G401 (cell line): ENCODE data around the gene OR5M10. TPM values are rescaled to one million over a fixed set of nuclear protein-coding genes. Genes with fewer than 3 reads are reported as not detected.
"Not testable (repeated sequence)": the region's sequence is repeated elsewhere in the genome, so short reads cannot be mapped to it uniquely, and the experiment has no call there.

Source experiments
- DNase-seq: peaks from one replicate; pipeline ENCODE4 v3.0.0-alpha.2; 2015; ENCODE audit warnings: low spot score
- in situ Hi-C: cut with HindIII; loops from 2 replicates; pipeline ENCODE4 v1.10.0; 2016; ENCODE audit warnings: low sequenced_read_pairs, mixed read lengths
- total RNA-seq: library from RNA; depleted of rRNA; stranded (reverse); fragments of >200 nt; shearing (Covaris generic); gene quantifications from 2 replicates; pipeline ENCODE4 v1.2.3, GENCODE V29; 2014; rRNA removed

OR5M10 gene
- not detected in 2 replicates for total RNA-seq

- no peak for DNase-seq
- in situ Hi-C loops: no loop called here
Observed at GRCh38 chr11:56577621-56578020, at the start of gene OR5M10. TSS of gene OR5M10 (minus strand) at chr11:56577721. CDS start at chr11:56577721, 0 bp downstream.

DNA sequence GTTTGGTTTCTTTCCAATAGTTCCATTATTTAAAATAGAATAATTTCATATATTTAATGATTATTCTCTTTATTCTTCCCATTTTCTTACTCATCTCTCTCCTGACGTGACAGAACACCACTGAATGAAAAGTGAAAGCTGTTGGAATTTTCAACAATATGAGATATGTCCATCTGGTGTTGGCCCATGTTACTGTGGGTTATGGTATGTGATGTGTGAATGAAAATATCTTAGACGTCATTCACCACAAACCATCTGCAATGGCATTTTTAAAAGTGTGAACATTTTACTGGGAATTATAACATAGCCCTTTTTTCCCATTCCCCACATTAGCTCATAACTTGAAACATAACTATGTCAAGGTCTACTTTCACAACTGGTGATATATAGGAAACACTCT is 48.4 kb upstream of the OR5M10 start:
- DNase-seq: no peak
- in situ Hi-C loops: no loop called here

DNA sequence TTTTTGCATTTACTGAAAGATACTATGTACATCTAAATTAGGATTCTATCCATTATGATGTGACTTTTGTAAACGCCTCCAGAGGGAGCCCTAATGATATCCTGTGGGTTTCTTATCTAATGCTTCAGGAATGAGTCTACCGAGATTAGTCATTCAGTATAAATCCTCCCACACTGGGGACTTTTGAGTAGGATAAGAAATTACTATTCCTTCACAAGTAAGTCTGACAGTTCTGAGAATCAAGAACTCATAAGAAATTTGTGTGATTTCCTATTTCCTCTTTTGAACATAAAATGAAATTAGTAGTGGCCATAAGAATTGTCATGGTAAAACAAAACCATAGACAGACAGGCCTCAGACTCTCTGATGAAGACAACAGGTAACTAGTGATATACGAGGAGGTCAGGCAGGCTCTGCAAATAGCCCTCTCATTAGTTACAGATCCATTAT is 47.2 kb upstream of the OR5M10 start:
- in situ Hi-C loops: no loop called here
- DNase-seq: no peak

DNA sequence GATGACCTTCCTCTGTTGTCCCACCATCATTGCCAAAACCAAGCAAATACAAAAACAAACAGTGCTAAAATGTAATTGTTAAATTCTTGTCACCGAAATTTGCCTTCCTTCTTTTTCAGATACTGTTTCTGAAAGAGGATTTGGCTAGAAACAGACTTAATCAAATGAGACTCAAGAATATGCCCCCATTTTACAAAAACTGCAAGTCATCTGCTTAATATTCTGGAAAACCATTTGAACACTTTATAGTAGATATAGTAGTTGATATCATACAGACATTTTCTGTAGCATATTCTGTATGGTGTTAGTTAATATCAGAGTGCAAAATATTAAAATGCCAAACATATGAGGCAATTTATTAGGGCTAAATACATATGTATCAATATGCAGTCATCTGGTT is 33.7 kb upstream of the OR5M10 start:
- no peak for DNase-seq
- in situ Hi-C loops: no loop called here

GRCh38 chr11:56592088-56592717 is 14.7 kb upstream of the OR5M10 start:
- in situ Hi-C loops, DNase-seq: not testable (repeated sequence)

GRCh38 chr11:56558574-56558973 is 18.9 kb downstream of the OR5M10 start:
- in situ Hi-C loops: no loop called here
- DNase-seq: no peak

DNA sequence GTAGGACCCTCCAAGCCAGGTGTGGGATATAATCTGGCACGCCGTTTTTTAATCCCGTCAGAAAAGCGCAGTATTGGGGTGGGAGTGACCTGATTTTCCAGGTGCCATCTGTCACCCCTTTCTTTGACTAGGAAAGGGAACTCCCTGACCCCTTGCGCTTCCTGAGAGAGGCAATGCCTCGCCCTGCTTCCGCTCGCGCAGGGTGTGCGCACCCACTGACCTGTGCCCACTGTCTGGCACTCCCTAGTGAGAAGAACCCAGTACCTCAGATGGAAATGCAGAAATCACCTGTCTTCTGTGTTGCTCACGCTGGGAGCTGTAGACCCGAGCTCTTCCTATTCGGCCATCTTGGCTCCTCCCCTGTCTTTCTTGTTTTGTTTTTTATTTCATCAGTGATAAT is 22.8 kb downstream of the OR5M10 start:
- DNase-seq, in situ Hi-C loops: not testable (repeated sequence)

DNA sequence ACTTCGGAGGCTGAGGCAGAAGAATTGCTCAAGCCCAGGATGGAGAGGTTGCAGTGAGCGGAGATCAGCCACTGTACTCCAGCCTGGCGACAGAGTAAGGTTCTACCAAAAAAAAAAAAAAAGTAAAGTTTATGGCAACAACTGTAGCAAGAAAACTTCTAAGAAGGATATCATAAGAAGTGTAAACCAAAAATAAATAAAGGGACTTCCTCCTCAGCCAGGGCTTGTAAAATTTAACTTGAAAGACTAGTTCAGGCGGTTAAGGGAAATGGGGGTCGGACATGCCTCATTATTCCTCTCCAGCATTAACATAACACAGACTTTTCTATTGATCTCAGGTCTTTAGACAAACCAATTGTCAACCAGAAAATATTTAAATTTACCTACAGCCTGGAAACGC is 32.0 kb downstream of the OR5M10 start:
- in situ Hi-C loops: no loop called here
- no peak for DNase-seq

DNA sequence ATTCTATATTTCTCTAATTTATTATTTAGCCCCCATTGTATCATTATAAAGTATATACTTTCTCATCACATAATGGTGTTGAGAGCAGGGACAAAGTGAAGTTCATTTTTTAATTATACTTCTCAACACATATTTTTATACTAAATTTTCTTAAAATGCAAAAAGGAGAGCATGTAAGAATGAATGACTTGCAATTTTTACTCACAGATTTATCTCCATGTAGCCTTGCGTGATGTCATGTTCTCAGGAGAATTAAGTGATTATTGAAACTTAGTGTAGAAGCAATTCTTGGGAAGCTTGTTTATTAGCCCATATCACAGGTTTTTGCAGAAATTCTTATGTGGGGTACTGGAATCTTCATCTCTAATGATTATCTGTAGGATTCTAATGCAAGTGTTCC is 33.8 kb downstream of the OR5M10 start:
- in situ Hi-C loops: no loop called here
- no peak for DNase-seq

DNA sequence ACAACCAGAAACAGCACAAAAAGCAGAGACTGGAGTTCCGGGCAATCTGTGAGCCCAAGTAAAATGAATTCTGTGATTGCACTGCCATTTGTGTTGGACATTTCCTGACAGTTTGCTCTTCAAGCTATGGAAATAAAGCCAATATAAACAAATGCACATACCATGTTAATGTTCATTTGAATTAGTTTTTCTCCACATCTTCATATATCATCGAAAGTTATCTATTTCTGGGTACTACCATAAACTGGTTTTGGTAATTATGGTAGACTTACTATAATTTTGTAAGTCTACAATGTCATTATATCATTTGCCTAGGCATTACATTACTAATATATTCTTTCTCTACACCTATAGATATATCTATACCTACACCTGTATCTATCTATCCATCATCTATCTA is 34.4 kb downstream of the OR5M10 start, which contains the start of gene OR5M11:
Gene OR5M11 (minus strand): TSS at position 101 of the 400 bp plus-strand sequence. CDS start 0 bp downstream, at position 101.
- in situ Hi-C loops: no loop called here
- DNase-seq: no peak

DNA sequence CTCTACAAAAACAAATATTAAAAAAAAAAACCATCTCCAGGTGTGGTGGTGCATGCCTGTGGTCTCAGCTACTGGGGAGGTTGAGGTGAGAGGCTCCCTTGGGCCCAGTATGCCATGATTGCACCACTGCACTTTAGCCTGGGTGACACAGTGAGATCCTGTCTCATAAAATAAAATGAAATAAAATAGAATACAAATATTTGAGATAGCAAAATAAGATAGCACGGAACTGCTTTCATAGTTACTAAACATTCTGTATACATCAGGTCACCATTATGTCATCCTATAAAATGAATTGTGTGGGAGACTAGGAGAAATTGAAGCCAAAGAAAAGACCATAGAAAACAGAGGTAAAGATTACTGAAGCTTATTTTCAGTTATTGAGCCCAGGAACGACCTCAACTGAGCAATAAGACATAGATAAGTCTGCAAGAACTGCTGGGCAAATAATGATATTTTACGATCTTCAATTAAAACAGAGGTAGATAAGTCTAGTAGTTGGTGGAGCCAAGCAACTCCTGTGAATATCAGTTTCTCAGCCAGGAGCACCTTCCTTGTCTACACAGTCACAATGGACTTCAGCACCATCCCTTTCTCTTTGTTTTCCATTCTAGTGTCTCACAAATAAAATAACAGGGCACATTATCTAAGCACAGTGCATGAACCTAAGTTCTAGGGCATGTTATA is 44.3 kb downstream of the OR5M10 start:
- no peak for DNase-seq
- in situ Hi-C loops: no loop called here

- in situ Hi-C loops: no loop called here
- no peak for DNase-seq
Observed at GRCh38 chr11:56531856-56532255, 45.7 kb downstream of the OR5M10 start.

Other genes starting within 250 kb of the OR5M10 start
- gene OR8K1, start 231.7 kb downstream of the OR5M10 start, total RNA-seq: not detected in 2 replicates
- gene OR8J1, start 223.4 kb downstream of the OR5M10 start, total RNA-seq: not detected in 2 replicates
- not detected in 2 replicates for gene OR8U1, start 202.1 kb downstream of the OR5M10 start, total RNA-seq
- gene OR5AL1, start 165.0 kb downstream of the OR5M10 start, total RNA-seq: not detected in 2 replicates
- not detected in 2 replicates for gene OR5M3, start 104.4 kb downstream of the OR5M10 start, total RNA-seq
- gene OR5M8, start 86.4 kb downstream of the OR5M10 start, total RNA-seq: not detected in 2 replicates
- gene OR5M11, start 34.5 kb downstream of the OR5M10 start, total RNA-seq: not detected in 2 replicates
- gene OR5M1, start 37.2 kb upstream of the OR5M10 start, total RNA-seq: not detected in 2 replicates
- not detected in 2 replicates for gene OR5AP2, start 64.7 kb upstream of the OR5M10 start, total RNA-seq
- gene OR5AR1, start 86.0 kb upstream of the OR5M10 start, total RNA-seq: not detected in 2 replicates
- not detected in 2 replicates for gene OR9G1, start 121.4 kb upstream of the OR5M10 start, total RNA-seq
- gene OR9G4, start 171.0 kb upstream of the OR5M10 start, total RNA-seq: not detected in 2 replicates